Parathyroid adenoma (tissue), 2 donors: ENCODE data around the gene SIK3.

Experiments used
- H2AFZ ChIP-seq: fragments of 300-600 bp; sonication (generic); one replicate; pipeline ENCODE4 v1.7.0; 2017; ENCODE audit warnings: antibody characterized with exemption, mild to moderate bottlenecking
- H3K27ac ChIP-seq: fragments of 300-600 bp; sonication (generic); one replicate; pipeline ENCODE4 v1.7.0; 2017
- H3K27me3 ChIP-seq: fragments of 300-600 bp; sonication (generic); one replicate; pipeline ENCODE4 v1.7.0; 2017; ENCODE audit warnings: low read length; ENCODE audit not compliant: control insufficient read depth, insufficient read depth
- H3K36me3 ChIP-seq: fragments of 300-600 bp; sonication (generic); one replicate; pipeline ENCODE4 v1.7.0; 2017; ENCODE audit warnings: low read length; ENCODE audit not compliant: control insufficient read depth, insufficient read depth
- H3K4me1 ChIP-seq: fragments of 300-600 bp; sonication (generic); one replicate; pipeline ENCODE4 v1.7.0; 2017; ENCODE audit warnings: control low read depth
- H3K4me2 ChIP-seq: fragments of 300-600 bp; sonication (generic); one replicate; pipeline ENCODE4 v1.7.0; 2017; ENCODE audit warnings: low read length
- H3K4me3 ChIP-seq: fragments of 300-600 bp; sonication (generic); one replicate; pipeline ENCODE4 v1.7.0; 2017; ENCODE audit warnings: low read depth, low read length
- H3K79me2 ChIP-seq: fragments of 300-600 bp; sonication (generic); one replicate; pipeline ENCODE4 v1.7.0; 2017; ENCODE audit warnings: control low read depth
- H3K9ac ChIP-seq: fragments of 300-600 bp; sonication (generic); one replicate; pipeline ENCODE4 v1.7.0; 2017; ENCODE audit warnings: mild to moderate bottlenecking
- H3K9me3 ChIP-seq: fragments of 300-600 bp; sonication (generic); one replicate; pipeline ENCODE4 v1.7.0; 2017; ENCODE audit warnings: low read length; ENCODE audit not compliant: control insufficient read depth
- CTCF ChIP-seq: fragments of 300-600 bp; sonication (generic); IDR thresholded peaks from one replicate; pipeline ENCODE4 v1.7.0; 2017; ENCODE audit warnings: antibody characterized with exemption, mild to moderate bottlenecking
- donor health status: primary hyperparathyroidism.

Gene SIK3

GRCh38 chr11:116851626-116852025 lies 246.6 kb downstream of the SIK3 start:
- Histone ChIP-seq H3K9ac (no peak overlapping the region), H3K4me1 (no peaks in the 10 kb centered on the region), H2AFZ (no peak overlapping the region), H3K4me3 (no peak overlapping the region), H3K27ac (no peak overlapping the region), H3K4me2 (no peak overlapping the region), H3K79me2 (no peaks in the 10 kb centered on the region), H3K36me3 (no peaks in the 10 kb centered on the region), H3K9me3 (no peaks in the 10 kb centered on the region), H3K27me3 (no peaks in the 10 kb centered on the region)
- TF ChIP-seq CTCF = no peak

- H3K27me3 ChIP-seq = no peaks in the 10 kb centered on the region
- H3K36me3 ChIP-seq = no peaks in the 10 kb centered on the region
These were observed 248.7 kb downstream of the SIK3 start for GRCh38 chr11:116849486-116849885.

GRCh38 chr11:116849060-116849459 lies 249.2 kb downstream of the SIK3 start:
- no peak overlapping the region for H3K27ac ChIP-seq
- H3K36me3 ChIP-seq = no peaks in the 10 kb centered on the region
- H3K27me3 ChIP-seq = no peaks in the 10 kb centered on the region
- no peaks in the 10 kb centered on the region for H3K4me1 ChIP-seq
- no peak overlapping the region for H3K9ac ChIP-seq
- no peak overlapping the region for H3K4me2 ChIP-seq
- TF ChIP-seq CTCF = no peak
- no peaks in the 10 kb centered on the region for H3K79me2 ChIP-seq
- no peak overlapping the region for H2AFZ ChIP-seq
- H3K9me3 ChIP-seq = no peaks in the 10 kb centered on the region
- H3K4me3 ChIP-seq = no peak overlapping the region

More at GRCh38 chr11:116849486-116849885, 248.7 kb downstream of the SIK3 start:
- Histone ChIP-seq H3K79me2 (no peaks in the 10 kb centered on the region), H3K9me3 (no peaks in the 10 kb centered on the region), H3K9ac (no peak overlapping the region), H3K4me2 (no peak overlapping the region), H3K4me3 (no peak overlapping the region), H3K27ac (no peak overlapping the region), H3K4me1 (no peaks in the 10 kb centered on the region), H2AFZ (no peak overlapping the region)
- no peak for TF ChIP-seq CTCF

- H3K4me1 ChIP-seq = no peaks in the 10 kb centered on the region
- TF ChIP-seq CTCF = no peak
- no peak overlapping the region for H3K9ac ChIP-seq
- H3K36me3 ChIP-seq = no peaks in the 10 kb centered on the region
- no peaks in the 10 kb centered on the region for H3K27me3 ChIP-seq
- H3K4me3 ChIP-seq = no peak overlapping the region
- no peaks in the 10 kb centered on the region for H3K9me3 ChIP-seq
- no peak overlapping the region for H3K4me2 ChIP-seq
- H2AFZ ChIP-seq = no peak overlapping the region
- H3K27ac ChIP-seq = no peak overlapping the region
- H3K79me2 ChIP-seq = no peaks in the 10 kb centered on the region
These were observed 250.6 kb downstream of the SIK3 start for GRCh38 chr11:116847612-116848011.

GRCh38 chr11:116844722-116845121 lies 253.5 kb downstream of the SIK3 start:
- Histone ChIP-seq H3K79me2 (no peaks in the 10 kb centered on the region), H3K9ac (no peak overlapping the region), H3K4me1 (no peaks in the 10 kb centered on the region), H3K4me2 (no peak overlapping the region), H2AFZ (no peak overlapping the region), H3K4me3 (no peak overlapping the region), H3K9me3 (no peaks in the 10 kb centered on the region), H3K27me3 (no peaks in the 10 kb centered on the region), H3K36me3 (no peaks in the 10 kb centered on the region), H3K27ac (no peak overlapping the region)
- TF ChIP-seq CTCF = no peak
